ENCODE data around the gene USP31. TPM values are rescaled to one million over a fixed set of nuclear protein-coding genes. Genes with fewer than 3 reads are reported as not detected.

USP31 gene
- total RNA-seq, 2 experiments from 2014 or later = 7.0 to 7.1 TPM

- peaks cover 22% of the 10 kb centered on the region for H3K36me3 Mint-ChIP-seq
These were observed 9.1 kb downstream of the USP31 start for GRCh38 chr16:23140107-23140506.

GRCh38 chr16:23137818-23138217 is 11.4 kb downstream of the USP31 start:
- no peak for DNase-seq
- ATAC-seq = no peak
- H3K4me1 Mint-ChIP-seq = peaks cover 1% of the 10 kb centered on the region
- no peak overlapping the region for H3K4me3 Mint-ChIP-seq
- H3K27me3 Mint-ChIP-seq = no peaks in the 10 kb centered on the region
- CTCF ChIA-PET = no interaction called here
- H3K27ac Mint-ChIP-seq = no peak overlapping the region
- H3K36me3 Mint-ChIP-seq = peaks cover 22% of the 10 kb centered on the region
- H3K9me3 Mint-ChIP-seq (ENCODE audit: low read depth) = peaks cover 19% of the 10 kb centered on the region

More at GRCh38 chr16:23140107-23140506, 9.1 kb downstream of the USP31 start:
- CTCF ChIA-PET = no interaction called here
- H3K4me3 Mint-ChIP-seq = no peak overlapping the region
- H3K4me1 Mint-ChIP-seq = peaks cover 7% of the 10 kb centered on the region
- peaks cover 19% of the 10 kb centered on the region for H3K9me3 Mint-ChIP-seq (ENCODE audit: low read depth)
- no peak for DNase-seq
- H3K27ac Mint-ChIP-seq = no peak overlapping the region
- no peak for ATAC-seq
- no peaks in the 10 kb centered on the region for H3K27me3 Mint-ChIP-seq

- Mint-ChIP-seq H3K27ac (no peak overlapping the region), H3K9me3 (ENCODE audit: low read depth) (peaks cover 19% of the 10 kb centered on the region), H3K4me3 (no peak overlapping the region), H3K27me3 (no peaks in the 10 kb centered on the region), H3K36me3 (peaks cover 22% of the 10 kb centered on the region), H3K4me1 (peaks cover under 1% of the 10 kb centered on the region)
- DNase-seq = no peak
- ATAC-seq = no peak
- CTCF ChIA-PET = no interaction called here
These were observed 12.0 kb downstream of the USP31 start for GRCh38 chr16:23137256-23137655.

- H3K4me1 Mint-ChIP-seq = peaks cover 1% of the 10 kb centered on the region
- peaks cover 22% of the 10 kb centered on the region for H3K36me3 Mint-ChIP-seq
- no peak overlapping the region for H3K4me3 Mint-ChIP-seq
- ATAC-seq (no peak), DNase-seq (no peak)
- CTCF ChIA-PET = no interaction called here
- peaks cover 19% of the 10 kb centered on the region for H3K9me3 Mint-ChIP-seq (ENCODE audit: low read depth)
- H3K27me3 Mint-ChIP-seq = no peaks in the 10 kb centered on the region
- no peak overlapping the region for H3K27ac Mint-ChIP-seq
These were observed 15.0 kb downstream of the USP31 start for GRCh38 chr16:23134274-23134673.

- peaks cover 15% of the 10 kb centered on the region for H3K36me3 Mint-ChIP-seq
- H3K9me3 Mint-ChIP-seq (ENCODE audit: low read depth) = peaks cover 13% of the 10 kb centered on the region
- H3K27me3 Mint-ChIP-seq = no peaks in the 10 kb centered on the region
- H3K27ac Mint-ChIP-seq = no peak overlapping the region
- no peak overlapping the region for H3K4me3 Mint-ChIP-seq
- no peak for DNase-seq
- CTCF ChIA-PET = no interaction called here
- peaks cover 1% of the 10 kb centered on the region for H3K4me1 Mint-ChIP-seq
- no peak for ATAC-seq
These were observed 16.3 kb downstream of the USP31 start for GRCh38 chr16:23132775-23133463.

- DNase-seq (no peak), ATAC-seq (no peak)
- Mint-ChIP-seq H3K36me3 (peaks cover 9% of the 10 kb centered on the region), H3K27me3 (no peaks in the 10 kb centered on the region), H3K4me1 (peaks cover 1% of the 10 kb centered on the region), H3K4me3 (no peak overlapping the region), H3K27ac (no peak overlapping the region), H3K9me3 (ENCODE audit: low read depth) (peaks cover 7% of the 10 kb centered on the region)
- CTCF ChIA-PET = no interaction called here
These were observed 17.2 kb downstream of the USP31 start for GRCh38 chr16:23131931-23132621.

GRCh38 chr16:23131436-23131835 is 17.8 kb downstream of the USP31 start:
- ATAC-seq (no peak), DNase-seq (no peak)
- Mint-ChIP-seq H3K4me1 (peaks cover 1% of the 10 kb centered on the region), H3K36me3 (peaks cover 8% of the 10 kb centered on the region), H3K4me3 (no peak overlapping the region), H3K9me3 (ENCODE audit: low read depth) (peaks cover 6% of the 10 kb centered on the region), H3K27ac (no peak overlapping the region), H3K27me3 (no peaks in the 10 kb centered on the region)
- CTCF ChIA-PET = no interaction called here

GRCh38 chr16:23131036-23131435 is 18.2 kb downstream of the USP31 start:
- ATAC-seq (no peak), DNase-seq (no peak)
- no peaks in the 10 kb centered on the region for H3K27me3 Mint-ChIP-seq
- peaks cover 6% of the 10 kb centered on the region for H3K36me3 Mint-ChIP-seq
- peaks cover 4% of the 10 kb centered on the region for H3K9me3 Mint-ChIP-seq (ENCODE audit: low read depth)
- no peak overlapping the region for H3K27ac Mint-ChIP-seq
- CTCF ChIA-PET = no interaction called here
- no peak overlapping the region for H3K4me3 Mint-ChIP-seq
- peaks cover 1% of the 10 kb centered on the region for H3K4me1 Mint-ChIP-seq

- no peaks in the 10 kb centered on the region for H3K27me3 Mint-ChIP-seq
- no peak overlapping the region for H3K4me3 Mint-ChIP-seq
- peaks cover 2% of the 10 kb centered on the region for H3K36me3 Mint-ChIP-seq
- no peak overlapping the region for H3K27ac Mint-ChIP-seq
- DNase-seq = no peak
- no peak for ATAC-seq
- CTCF ChIA-PET = no interaction called here
- H3K4me1 Mint-ChIP-seq = peaks cover 1% of the 10 kb centered on the region
- H3K9me3 Mint-ChIP-seq (ENCODE audit: low read depth) = no peaks in the 10 kb centered on the region
These were observed 19.6 kb downstream of the USP31 start for GRCh38 chr16:23129686-23130085.

GRCh38 chr16:23128056-23128455 is 21.2 kb downstream of the USP31 start:
- Mint-ChIP-seq H3K36me3 (no peaks in the 10 kb centered on the region), H3K4me1 (peaks cover 1% of the 10 kb centered on the region), H3K4me3 (no peak overlapping the region), H3K27me3 (no peaks in the 10 kb centered on the region), H3K9me3 (ENCODE audit: low read depth) (no peaks in the 10 kb centered on the region), H3K27ac (no peak overlapping the region)
- CTCF ChIA-PET = no interaction called here
- DNase-seq (no peak), ATAC-seq (no peak)

GRCh38 chr16:23125277-23125676 is 24.0 kb downstream of the USP31 start:
- H3K4me1 Mint-ChIP-seq = peaks cover 1% of the 10 kb centered on the region
- no peak overlapping the region for H3K4me3 Mint-ChIP-seq
- no peak for ATAC-seq
- H3K27ac Mint-ChIP-seq = no peak overlapping the region
- CTCF ChIA-PET = no interaction called here
- no peaks in the 10 kb centered on the region for H3K27me3 Mint-ChIP-seq
- no peaks in the 10 kb centered on the region for H3K9me3 Mint-ChIP-seq (ENCODE audit: low read depth)
- no peak for DNase-seq
- H3K36me3 Mint-ChIP-seq = peaks cover 1% of the 10 kb centered on the region

GRCh38 chr16:23124315-23124714 is 24.9 kb downstream of the USP31 start:
- no peak for ATAC-seq

GRCh38 chr16:23122144-23122543 is 27.1 kb downstream of the USP31 start:
- CTCF ChIA-PET = no interaction called here
- Mint-ChIP-seq H3K27me3 (no peaks in the 10 kb centered on the region), H3K4me1 (peaks cover 3% of the 10 kb centered on the region), H3K9me3 (ENCODE audit: low read depth) (no peaks in the 10 kb centered on the region), H3K4me3 (no peak overlapping the region), H3K36me3 (peaks cover 5% of the 10 kb centered on the region), H3K27ac (no peak overlapping the region)
- ATAC-seq = no peak
- no peak for DNase-seq

More at GRCh38 chr16:23124315-23124714, 24.9 kb downstream of the USP31 start:
- Mint-ChIP-seq H3K27ac (no peak overlapping the region), H3K4me3 (no peak overlapping the region), H3K27me3 (no peaks in the 10 kb centered on the region), H3K4me1 (peaks cover 1% of the 10 kb centered on the region), H3K36me3 (peaks cover 3% of the 10 kb centered on the region), H3K9me3 (ENCODE audit: low read depth) (no peaks in the 10 kb centered on the region)
- no peak for DNase-seq
- CTCF ChIA-PET = no interaction called here

- CTCF ChIA-PET = no interaction called here
These were observed 28.2 kb downstream of the USP31 start for GRCh38 chr16:23121024-23121423.

More at GRCh38 chr16:23121024-23121423, 28.2 kb downstream of the USP31 start:
- Mint-ChIP-seq H3K9me3 (ENCODE audit: low read depth) (no peaks in the 10 kb centered on the region), H3K27me3 (no peaks in the 10 kb centered on the region), H3K27ac (no peak overlapping the region), H3K36me3 (peaks cover 5% of the 10 kb centered on the region), H3K4me3 (no peak overlapping the region), H3K4me1 (peaks cover 3% of the 10 kb centered on the region)
- no peak for DNase-seq
- no peak for ATAC-seq

Data from activated CD8-positive, alpha-beta memory T cell treated with anti-CD3 and anti-CD28 coated beads, Interleukin-2, amount 10 ng/mL, durations not matched to agents 7 days and 5 days (primary cell).